GM18511 (cell line): ENCODE data around the gene GFER.
A peak's percentile ranks its signal among the peaks of the same experiment; 100 is the strongest.

Experiments
- ATAC-seq: cut with Tn5 transposase; IDR thresholded peaks from one replicate; pipeline ENCODE4 v1.9.1; 2021; ENCODE audit warnings: mild to moderate bottlenecking, moderate library complexity; ENCODE audit not compliant: unreplicated experiment

GFER gene

DNA sequence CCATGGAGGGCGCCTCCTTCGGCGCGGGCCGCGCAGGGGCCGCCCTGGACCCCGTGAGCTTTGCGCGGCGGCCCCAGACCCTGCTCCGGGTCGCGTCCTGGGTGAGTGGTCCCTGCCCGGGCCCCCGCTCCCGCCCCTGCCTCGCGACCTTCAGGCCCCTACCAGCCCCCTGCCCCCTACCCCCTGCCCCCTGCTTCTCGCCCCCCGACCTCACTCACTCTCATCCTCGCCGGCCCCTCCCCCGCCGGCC, 6.0 kb downstream of the GFER start:
- no peak for ATAC-seq

DNA sequence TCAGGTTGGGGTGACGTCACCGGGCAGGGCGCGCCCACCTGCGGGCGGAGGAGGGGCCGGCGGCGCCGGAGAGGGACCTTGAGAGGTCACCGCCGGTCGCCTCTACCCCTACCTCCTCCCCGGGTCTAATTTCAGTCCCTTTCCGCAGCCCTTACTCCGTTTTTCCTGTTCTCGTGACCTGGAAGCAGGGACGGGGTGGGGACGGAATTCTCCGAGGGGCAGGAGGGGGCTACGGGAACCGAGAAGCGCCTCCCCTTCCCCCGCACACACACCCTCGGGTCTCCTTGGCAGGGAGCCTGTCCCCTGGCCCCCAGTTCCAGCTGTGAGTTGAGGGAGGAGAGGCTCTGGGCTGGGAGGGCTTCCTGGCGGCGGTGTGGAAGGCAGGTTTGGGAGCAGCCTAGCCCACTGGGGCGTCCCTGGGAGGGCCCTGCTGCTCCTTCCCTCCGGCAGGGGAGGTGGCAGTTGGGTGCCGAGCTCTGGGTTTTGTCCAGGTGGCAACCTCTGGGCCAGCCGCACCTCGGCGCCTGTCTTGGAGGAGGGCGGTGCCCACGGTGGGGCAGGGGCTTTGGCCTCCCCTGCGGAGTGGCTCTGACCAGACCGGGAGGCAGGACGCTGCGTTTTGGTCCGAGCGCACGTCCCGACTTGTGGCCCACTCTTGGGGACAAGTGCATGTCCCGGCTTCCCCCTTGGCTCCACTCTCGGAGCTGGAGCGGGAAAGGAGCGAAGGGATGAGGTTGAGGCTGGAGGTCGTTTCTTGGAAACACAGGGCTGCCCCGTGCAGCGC, 6.5 kb downstream of the GFER start:
- ATAC-seq = peak; percentile 10

DNA sequence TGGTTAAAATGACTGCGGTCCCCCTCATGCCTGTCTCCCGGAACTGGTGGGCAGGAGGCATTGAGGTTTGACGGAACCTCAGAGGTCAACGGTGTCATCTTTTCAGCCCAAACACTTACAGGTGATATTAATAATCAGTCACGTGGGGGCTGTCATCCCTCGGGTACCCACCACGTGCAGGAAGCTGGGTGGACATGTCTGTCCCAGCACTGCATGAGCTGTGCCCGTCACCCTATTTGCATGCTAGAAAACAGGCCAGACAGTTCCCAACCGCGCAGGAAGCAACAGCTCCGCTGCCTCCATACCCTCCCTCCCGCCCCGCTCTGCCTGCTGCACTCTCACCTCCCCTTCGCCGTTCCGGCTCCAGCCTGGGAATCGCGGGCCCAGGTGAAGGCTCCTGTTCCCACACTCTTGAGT, 7.2 kb downstream of the GFER start:
- ATAC-seq = peak; percentile 49

DNA sequence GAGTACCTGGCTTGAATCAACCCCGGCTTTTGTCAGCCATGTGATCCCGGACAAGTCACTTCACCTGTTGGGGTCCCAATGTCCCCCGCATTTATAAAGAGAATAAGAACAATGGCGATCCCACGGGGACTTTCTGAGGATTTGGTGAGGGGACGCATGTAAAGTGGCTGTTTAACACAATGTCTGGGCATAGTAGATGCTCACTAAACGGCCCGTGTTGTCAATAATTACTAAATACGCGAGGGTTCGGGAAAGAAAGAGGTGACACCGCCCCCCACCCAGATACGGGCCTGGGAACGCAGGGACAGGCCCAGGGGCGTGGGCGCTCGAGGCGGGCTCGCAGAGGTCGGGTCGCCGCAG, 7.6 kb downstream of the GFER start:
- ATAC-seq = no peak

DNA sequence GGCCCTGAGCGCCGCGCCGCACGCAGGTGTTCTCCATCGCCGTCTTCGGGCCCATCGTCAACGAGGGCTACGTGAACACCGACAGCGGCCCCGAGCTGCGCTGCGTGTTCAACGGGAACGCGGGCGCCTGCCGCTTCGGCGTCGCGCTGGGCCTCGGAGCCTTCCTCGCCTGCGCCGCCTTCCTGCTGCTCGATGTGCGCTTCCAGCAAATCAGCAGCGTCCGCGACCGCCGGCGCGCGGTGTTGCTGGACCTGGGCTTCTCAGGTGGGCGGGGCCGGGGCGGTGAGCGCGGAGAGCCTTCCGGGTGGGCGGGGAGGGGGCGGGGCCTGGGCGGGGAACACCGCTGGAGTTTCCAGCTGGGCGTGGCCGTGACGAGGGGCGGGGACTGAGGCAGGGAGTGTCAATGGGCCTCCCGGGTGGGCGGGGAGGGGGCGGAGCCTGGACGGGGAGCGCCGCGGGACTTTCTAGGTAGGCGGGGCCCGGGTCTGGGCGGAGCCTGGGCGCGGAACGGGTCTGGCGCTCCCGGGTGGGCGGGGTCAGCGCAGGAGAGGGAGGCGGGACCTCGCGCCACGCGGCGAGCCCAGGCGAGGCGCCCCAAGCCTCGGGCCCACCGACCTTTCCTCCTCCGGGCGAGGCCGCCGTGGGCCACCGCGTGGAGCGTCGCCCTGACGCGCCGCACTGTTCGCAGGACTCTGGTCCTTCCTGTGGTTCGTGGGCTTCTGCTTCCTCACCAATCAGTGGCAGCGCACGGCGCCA, 8.1 kb downstream of the GFER start:
- peak; percentile 47 for ATAC-seq

DNA sequence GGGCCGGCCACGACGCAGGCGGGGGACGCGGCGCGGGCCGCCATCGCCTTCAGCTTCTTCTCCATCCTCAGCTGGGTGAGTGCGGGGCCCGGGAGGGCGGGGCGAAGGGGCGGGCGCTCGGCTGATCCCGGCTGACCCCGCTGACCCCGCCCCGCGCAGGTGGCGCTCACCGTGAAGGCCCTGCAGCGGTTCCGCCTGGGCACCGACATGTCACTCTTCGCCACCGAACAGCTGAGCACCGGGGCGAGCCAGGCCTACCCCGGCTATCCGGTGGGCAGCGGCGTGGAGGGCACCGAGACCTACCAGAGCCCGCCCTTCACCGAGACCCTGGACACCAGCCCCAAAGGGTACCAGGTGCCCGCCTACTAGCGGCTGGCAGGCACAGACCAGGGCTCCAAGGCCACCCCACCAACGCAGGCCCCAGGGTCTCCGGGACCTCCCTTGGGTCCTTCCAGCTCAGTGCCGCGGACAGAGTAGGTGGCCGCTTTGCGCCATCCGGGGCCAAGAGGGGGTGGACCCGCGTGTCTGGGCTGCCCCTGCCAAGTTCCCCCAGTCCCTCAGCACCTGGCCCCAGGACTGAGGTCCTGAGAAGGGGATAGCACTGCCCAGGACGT, 8.8 kb downstream of the GFER start:
- ATAC-seq = no peak

DNA sequence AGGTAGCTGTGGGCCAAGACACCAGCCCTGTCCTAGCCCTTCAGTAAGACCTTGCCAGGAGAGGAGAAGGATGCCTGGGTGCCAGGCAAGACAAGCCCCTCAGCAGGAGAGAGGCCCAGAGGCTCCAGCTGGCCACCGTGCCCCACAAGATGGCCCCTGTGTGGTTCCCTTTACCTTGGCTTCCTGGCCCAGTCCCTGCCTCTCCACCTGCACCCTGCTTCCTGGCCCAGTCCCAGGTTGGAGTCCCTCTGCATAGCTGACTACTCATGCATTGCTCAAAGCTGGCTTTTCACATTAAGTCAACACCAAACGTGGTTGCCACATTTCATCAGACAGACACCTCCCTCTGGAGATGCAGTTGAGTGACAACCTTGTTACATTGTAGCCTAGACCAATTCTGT, 9.7 kb downstream of the GFER start:
- no peak for ATAC-seq

DNA sequence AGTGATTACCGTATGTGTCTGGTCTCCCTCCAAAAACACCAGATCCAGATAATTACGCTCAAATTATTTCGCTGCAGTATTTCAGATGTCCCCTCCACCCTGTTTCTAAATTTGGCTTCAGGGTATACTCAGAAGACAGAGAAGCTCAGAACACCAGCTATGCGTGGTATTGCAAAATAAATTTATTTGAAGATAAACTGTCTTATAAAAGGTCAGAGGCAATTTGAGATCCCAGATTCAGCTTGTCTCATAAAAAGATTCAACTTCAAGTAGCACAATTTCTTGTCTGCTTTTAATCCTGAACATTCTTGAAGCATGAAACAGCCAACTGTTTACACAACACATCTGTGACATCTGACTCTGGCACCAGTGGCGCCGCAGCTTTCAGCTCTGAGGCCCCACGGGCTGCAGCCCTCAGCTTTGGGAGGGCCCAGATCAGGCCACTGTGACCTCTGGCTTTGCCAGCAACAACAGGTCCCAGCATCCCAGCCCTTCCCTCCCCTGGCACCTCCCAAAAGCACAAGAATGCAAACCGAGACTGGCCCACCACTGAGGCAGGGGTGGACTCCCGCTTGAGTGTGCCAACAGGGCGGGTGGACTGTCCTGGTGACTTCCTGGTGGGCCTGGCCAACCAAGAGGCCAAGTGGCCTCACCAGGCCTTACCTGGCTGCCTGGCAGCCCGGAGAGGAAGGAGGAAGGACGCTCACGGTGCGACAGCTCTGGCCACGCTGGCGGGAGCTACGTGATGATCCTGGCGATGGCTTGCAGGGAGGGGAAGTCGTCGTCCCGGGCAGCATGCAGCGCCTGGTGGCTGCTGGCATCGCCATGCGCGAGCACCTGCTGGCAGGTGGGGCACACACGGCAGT, 13.7 kb downstream of the GFER start:
- no peak for ATAC-seq

DNA sequence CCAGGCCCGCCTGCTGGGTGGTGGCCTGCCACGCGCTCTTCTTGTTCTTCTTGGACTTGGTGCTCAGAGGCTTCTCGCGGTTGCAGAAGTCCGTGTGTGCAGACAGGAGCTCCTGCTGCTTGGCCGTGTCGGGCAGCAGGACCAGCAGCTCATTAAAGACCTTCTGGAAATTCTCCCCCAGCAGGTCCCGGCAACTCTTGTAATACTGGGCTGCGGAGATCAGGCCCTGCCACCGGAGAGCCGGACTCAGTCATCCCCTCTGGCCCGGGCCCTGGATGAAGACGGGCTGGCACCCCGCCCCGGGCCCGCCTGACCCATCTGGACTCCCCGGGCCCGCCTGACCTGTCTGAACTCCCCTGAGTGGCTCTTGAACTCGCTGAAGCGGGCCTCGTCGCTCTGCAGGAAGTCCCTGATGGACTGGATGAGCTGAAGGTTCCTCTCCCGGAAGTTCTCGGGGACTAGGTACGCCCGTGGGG, 14.4 kb downstream of the GFER start:
- ATAC-seq = no peak

DNA sequence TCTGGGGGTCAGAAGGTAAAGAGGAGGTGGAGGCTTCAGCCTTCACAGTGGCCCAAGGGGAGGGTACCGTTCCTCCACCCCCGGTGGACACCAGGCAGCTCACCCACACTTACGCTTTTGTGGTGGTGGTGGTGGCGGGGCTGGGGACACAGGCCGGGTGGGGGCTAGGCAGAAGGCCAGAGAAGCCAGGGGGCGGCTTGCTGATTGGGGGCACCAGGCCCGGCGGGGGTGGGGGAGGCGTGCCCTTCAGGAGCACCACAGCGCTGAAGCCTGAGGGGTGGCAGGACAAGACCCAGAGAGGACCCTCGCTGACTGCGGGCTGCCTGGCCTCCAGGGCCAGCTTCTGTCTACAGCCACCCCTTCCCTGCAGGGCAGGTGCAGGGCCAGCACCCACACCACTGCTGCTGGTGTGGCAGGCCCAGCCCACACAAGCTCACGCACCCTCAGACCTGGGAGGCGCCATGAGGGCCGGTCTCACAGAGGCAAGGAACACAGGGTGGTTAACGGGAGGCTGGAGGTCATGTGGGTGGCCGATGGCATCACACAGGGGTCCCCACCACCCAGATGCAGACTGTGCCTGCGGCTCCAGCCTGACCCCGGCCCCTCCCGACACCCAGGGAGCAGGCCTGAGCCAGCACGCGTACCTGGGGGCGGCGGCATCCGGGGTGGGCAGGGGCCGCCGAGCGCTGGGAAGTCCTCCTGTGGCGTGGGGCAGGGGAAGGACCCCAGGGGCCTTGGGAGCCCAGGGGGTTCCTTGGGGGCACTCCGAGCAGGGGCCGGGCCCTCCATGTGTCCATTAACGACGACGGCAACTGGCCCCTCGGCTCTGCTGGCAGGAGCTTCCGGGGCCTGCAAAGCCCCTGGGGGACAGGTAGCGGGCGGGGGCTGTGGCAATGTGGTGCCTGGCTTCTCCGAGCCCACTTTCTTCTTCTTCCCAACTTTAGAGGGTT, 15.1 kb downstream of the GFER start:
- no peak for ATAC-seq

DNA sequence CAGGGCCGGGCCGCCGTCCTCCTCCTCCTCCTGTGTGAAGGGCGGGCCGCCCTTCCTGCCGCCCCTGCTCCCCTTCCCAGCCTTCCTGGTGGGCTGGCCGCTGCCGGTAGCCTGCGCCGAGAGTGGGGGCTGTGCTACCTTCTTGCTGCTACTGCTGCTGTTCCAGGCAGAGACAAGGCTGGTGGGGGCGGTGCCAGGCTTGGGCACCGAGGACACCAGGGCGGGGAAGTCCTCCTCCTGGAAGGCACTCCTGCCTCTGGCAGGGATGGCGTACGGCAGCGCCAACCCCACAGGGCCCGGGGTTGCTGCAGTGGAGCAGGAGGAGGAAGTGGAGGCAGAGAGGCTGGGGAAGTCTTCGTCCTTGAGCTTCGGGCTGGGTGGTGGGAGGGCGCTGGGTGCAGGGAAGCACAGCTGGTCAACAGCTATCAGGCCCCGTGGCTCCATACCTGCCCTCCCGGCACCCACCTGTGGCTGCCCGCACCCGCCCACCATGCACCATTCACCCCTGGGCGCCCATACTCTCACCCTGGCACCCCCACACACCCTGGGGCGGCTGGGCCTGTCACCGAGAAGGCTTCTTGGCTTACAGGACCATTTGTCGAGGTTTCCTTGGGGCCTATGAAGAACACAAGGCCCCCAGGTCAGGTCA, 16.0 kb downstream of the GFER start:
- ATAC-seq = no peak

DNA sequence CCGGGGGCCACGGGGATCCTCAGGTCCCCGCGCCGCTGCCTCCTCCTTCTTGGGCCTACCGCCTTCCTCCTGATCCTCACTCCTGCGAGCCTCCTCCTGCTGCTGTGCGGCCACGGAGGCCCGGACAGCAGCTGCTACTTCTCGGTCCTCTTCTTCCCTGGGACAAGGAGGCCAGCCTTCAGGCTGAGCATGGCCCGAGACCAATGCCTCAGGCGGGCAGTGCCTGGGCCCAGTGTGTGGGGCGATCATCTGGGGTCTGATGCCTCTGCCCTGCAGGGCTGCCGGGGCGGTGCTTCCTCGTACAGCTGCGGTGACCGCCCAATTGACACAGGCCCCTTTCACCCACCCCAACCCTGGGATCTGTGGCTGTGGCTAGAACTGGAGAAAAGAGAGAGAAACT, 17.0 kb downstream of the GFER start:
- ATAC-seq = no peak

DNA sequence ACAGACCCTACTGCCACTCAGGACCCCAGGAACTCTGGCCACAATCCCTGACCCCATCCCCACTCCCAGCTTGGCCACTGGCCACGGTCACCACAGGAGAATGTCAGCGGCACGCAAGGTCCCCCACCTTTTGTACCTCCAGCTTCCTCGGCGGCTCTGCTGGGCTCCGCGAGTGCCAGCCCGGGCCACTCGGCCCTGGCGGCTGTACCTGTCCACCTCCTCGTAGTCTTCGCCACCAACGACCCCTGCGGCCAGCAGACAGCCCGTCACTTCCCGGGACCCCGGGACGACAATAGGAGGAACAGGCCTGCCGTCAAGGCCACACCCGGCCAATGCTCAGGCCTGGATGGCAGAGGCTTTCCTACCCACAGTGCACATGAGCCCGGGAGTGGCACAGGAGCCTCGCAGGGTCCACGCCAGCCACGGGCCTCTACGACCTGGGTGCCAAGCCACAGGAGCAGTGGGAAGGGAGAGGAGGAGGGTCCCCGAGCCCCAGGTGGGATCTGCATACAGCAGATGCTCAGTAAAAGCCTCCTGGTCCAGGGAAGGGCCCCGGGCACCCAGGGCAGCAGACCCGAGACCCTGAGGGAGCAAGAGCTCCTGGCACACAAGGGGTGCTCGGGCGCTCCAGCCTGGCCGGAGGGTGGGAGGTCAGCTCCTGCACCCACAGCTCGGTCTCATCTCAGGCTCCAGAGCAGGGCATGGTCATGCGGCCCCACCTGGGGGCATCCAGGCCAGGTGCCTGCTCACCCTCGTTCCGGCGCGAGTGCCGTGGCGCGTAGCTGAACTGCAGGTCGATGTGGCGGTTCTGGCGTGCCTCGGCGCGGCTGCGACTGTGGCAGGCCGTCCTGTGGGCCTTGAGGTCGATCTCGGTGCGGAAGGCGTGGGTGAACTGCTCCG, 17.7 kb downstream of the GFER start:
- no peak for ATAC-seq

DNA sequence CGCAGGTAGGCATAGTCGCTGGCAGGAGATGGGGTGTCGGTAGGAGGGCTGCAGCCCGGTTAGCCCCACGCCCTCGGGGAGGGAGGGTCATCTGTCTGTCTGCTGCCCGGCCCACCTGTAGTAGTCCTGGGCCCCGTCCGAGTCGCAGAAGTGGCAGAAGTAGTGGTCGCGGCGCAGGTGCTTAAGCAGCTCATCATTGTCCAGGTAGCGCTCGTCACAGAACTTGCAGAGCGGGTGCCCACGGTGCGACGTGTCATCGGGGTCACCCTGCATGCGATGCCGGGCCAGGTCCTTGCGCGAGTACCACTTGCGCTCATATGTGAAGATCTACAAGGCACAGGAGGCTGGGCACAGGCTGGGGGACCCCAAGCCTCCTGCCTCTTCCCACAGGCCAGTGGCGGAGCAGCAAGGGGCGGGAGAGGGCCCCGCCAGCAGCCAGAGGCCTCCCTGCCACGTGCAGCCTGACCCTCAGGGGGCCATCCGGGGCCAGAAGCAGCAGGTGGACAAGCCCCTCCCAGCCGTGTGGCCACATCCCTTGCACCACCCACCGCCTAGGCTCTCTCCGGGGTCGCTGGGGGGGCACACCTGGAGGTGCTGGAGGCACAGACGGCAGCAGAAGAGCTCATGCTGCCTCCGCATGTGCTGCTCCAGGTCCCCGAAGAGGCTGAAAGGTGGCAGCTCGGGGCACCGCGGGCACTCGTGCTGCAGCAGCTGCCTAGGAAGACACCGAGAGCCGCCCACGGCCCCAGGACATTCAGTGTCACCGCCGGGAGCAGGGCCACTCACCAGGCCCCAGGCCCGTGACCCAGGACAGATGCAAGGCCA, 18.6 kb downstream of the GFER start:
- ATAC-seq = no peak

DNA sequence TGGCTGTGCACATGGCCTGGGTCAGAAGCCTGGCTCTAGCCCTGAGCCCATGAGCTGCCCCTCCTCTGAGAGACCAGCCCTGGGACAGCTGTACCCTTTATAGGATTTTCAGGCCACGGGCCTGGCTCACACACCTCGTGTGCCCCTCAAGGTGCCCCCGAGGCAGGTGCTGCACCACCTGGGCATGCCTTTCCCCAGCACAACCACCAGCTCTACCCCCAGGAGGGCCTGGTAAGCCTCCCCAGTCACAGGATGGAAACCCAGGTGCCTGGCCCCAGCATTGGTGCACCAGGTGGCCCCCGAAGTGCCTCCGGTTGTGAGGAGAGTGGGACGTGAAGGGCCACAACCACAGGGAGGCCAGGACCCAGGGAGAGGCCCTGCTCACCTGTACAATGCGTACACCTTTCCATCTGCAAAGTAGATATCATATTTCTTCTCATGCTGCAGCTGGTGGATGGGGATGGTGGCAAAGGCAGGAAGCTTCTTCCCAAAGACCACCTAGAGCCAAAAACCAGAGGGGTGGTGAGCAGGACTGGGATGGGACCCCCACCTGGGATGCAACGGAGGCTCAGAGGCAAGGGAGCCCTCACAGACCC, 19.3 kb downstream of the GFER start:
- ATAC-seq = no peak

DNA sequence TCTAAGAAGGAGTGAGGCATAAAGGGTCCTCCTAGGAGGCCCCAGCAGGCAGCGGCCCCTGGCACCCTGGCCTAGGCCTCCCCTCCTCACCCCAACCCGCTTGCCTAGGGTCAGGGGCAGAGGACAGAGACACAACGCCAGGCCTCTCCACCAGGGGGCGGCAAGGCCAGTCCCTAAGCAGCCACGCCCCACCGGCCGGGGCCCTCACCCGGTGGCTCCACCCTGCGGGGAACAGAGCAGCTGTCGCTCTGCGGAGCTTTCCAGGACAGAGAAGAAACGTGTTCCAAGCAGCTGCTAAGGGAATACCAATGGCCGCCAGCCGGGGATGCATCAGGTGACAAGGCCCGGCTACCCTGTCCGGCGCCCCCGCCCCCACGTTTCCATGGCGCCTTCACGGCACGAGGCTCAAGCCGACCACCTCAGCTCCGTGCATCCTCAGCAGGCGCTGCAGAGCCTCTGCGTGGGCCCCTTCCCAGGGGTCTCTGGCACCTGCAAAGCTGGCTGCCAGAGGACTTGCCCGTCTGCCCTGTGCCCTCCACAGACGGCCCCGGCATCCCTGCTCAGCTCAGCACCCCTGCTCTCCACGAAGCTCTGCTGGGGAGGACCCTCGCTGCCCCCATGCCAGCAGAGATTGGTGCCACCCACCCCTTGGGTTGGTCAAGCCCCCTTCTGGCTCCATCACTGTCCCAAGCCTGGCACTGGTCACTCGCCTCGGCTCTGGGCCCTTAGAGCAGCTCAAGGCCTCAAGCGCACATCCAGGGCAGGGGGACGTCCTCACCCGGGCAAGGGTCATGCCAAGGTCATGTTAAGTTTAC, 20.0 kb downstream of the GFER start:
- no peak for ATAC-seq
